HCT116 (cell line): ENCODE results near the gene SYCP3.

Experiments
- POLR2A ChIP-seq: IDR thresholded peaks from 2 replicates; pipeline ENCODE4 v1.7.0; 2011; ENCODE audit warnings: borderline replicate concordance; ENCODE audit not compliant: insufficient read depth, insufficient read length; ENCODE audit errors: extremely low read depth
- POLR2AphosphoS5 ChIP-seq: IDR thresholded peaks from 2 replicates; pipeline ENCODE4 v1.6.1; 2011; ENCODE audit warnings: mild to moderate bottlenecking, low read depth, low read length, moderate library complexity
- TF ChIP-seq, protein P1 (sequence below), 3 experiments: fragments of 200-600 bp in 1 of 3; sonication (generic) in 1 of 3; IDR thresholded peaks in 2 of 3; conservative IDR thresholded peaks in 1 of 3; 2 replicates each; pipeline ENCODE4 v1.5.1; 2012 to 2017; ENCODE audit warnings: low read depth in 2 of 3, low read length in 2 of 3, antibody characterized with exemption in 1 of 3, borderline replicate concordance in 1 of 3, control low read depth in 1 of 3, mild to moderate bottlenecking in 1 of 3, mixed read lengths in 1 of 3, mixed run types in 1 of 3, moderate library complexity in 1 of 3; ENCODE audit not compliant: insufficient read depth in 1 of 3
- TF ChIP-seq, protein P2 (sequence below): IDR thresholded peaks from 2 replicates; pipeline ENCODE4 v1.6.1; 2012; ENCODE audit warnings: low read depth

DNA sequence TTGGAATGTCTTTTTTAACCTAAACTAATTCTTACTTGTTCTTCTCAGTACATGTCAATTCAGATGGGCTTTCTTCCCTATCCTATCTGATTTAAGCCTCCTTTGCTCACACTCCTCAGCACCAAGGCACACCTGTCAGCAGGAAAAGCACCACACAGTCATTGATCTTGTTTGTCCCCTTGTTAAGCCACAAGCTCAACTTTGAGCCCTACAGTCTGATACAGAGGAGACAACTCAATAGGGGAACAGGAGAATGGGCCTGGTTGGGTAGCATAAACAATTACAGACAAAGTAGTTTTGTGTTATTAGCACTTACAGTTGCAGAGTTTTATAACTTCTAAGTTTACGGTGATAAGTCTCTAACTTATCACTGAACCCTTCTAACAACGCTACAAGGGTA lies 29.5 kb upstream of the SYCP3 start:
- TF ChIP-seq POLR2AphosphoS5 (no peak), POLR2A (no peak)
- TF ChIP-seq, protein P1, sequence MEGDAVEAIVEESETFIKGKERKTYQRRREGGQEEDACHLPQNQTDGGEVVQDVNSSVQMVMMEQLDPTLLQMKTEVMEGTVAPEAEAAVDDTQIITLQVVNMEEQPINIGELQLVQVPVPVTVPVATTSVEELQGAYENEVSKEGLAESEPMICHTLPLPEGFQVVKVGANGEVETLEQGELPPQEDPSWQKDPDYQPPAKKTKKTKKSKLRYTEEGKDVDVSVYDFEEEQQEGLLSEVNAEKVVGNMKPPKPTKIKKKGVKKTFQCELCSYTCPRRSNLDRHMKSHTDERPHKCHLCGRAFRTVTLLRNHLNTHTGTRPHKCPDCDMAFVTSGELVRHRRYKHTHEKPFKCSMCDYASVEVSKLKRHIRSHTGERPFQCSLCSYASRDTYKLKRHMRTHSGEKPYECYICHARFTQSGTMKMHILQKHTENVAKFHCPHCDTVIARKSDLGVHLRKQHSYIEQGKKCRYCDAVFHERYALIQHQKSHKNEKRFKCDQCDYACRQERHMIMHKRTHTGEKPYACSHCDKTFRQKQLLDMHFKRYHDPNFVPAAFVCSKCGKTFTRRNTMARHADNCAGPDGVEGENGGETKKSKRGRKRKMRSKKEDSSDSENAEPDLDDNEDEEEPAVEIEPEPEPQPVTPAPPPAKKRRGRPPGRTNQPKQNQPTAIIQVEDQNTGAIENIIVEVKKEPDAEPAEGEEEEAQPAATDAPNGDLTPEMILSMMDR (IDR thresholded peaks at IDR 0.05 in 2 of 3, conservative IDR thresholded peaks at IDR 0.05 in 1 of 3; ENCODE audit: borderline replicate concordance in 1 of 3, insufficient read depth in 1 of 3, low read depth in 2 of 3, low read length in 2 of 3) = no peak
- TF ChIP-seq, protein P2, sequence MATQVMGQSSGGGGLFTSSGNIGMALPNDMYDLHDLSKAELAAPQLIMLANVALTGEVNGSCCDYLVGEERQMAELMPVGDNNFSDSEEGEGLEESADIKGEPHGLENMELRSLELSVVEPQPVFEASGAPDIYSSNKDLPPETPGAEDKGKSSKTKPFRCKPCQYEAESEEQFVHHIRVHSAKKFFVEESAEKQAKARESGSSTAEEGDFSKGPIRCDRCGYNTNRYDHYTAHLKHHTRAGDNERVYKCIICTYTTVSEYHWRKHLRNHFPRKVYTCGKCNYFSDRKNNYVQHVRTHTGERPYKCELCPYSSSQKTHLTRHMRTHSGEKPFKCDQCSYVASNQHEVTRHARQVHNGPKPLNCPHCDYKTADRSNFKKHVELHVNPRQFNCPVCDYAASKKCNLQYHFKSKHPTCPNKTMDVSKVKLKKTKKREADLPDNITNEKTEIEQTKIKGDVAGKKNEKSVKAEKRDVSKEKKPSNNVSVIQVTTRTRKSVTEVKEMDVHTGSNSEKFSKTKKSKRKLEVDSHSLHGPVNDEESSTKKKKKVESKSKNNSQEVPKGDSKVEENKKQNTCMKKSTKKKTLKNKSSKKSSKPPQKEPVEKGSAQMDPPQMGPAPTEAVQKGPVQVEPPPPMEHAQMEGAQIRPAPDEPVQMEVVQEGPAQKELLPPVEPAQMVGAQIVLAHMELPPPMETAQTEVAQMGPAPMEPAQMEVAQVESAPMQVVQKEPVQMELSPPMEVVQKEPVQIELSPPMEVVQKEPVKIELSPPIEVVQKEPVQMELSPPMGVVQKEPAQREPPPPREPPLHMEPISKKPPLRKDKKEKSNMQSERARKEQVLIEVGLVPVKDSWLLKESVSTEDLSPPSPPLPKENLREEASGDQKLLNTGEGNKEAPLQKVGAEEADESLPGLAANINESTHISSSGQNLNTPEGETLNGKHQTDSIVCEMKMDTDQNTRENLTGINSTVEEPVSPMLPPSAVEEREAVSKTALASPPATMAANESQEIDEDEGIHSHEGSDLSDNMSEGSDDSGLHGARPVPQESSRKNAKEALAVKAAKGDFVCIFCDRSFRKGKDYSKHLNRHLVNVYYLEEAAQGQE = no peak
